Amygdala (tissue), 56 donors: ENCODE measurements around the gene HNRNPUL1.
A peak's percentile ranks its signal among the peaks of the same experiment; 100 is the strongest.

Source experiments
- DNase-seq, 56 donors: peaks; one replicate each; lab custom pipeline; 2025; lab: John Stamatoyannopoulos, UW

The HNRNPUL1 gene

DNA sequence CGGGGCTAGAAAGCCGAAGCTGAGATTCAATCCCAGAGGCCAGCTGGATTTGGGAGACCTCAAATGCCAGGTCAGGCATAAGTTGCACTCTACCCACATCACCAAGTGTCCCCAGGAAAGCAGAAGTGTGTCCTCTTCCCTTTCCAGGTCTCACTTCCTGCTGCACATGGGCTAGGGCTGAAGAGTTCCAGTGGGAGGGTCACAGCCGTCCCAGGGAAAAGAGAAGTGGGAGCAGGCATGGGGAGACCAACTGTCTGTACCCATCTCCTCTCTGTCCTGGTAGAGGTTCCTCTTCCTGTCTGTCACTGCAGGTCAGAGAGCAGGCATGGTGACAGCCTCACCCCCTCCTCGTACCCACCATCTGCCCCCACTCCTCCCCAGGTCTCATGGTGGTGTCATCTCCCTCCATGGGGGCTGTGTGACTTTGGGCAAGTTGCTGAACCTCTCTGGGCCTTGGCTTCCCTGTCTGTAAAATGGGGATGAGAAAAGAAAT, 30.4 kb upstream of the HNRNPUL1 start:
- DNase-seq, result peak in 10 of 56 donors; percentile 5 to 55 (median 14)

- DNase-seq, result no peak
Measured at GRCh38 chr19:41234512-41235168, 29.5 kb upstream of the HNRNPUL1 start.

GRCh38 chr19:41235480-41235879, 28.7 kb upstream of the HNRNPUL1 start:
- DNase-seq, result no peak

DNA sequence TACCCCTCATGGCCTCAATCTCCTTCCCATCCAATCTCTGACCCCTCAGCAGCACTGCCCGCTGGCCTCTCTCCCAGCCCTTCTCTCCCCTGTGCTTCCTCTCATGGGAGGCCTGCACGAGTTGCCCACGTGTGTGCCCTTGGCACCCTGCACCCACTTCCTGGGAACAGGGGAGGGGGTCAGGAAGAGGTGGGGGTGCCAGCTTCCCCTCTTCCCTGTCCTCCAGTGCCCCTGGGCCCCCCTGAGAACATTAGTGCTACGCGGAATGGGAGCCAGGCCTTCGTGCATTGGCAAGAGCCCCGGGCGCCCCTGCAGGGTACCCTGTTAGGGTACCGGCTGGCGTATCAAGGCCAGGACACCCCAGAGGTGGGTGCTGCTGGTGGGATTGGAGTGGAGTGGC, 25.9 kb upstream of the HNRNPUL1 start:
- DNase-seq, result peak in 2 of 56 donors; percentile 11 to 15

DNA sequence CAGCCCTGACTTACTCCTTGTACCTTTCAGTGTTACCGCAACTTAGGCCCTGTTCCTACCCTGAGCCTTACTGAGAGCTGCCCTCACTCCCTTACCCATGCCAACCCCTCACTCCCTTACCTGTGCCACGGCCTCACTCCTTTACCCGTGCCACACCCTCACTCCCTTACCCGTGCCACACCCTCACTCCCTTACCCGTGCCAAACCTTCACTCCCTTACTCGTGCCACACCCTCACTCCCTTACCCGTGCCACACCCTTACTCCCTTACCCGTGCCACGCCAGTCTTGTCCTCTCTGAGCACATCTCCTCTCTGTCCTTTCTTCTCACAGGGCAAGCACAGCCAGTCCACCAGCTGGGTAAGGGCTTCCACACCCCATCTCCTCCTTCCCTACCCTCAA, 24.8 kb upstream of the HNRNPUL1 start:
- no peak for DNase-seq

DNA sequence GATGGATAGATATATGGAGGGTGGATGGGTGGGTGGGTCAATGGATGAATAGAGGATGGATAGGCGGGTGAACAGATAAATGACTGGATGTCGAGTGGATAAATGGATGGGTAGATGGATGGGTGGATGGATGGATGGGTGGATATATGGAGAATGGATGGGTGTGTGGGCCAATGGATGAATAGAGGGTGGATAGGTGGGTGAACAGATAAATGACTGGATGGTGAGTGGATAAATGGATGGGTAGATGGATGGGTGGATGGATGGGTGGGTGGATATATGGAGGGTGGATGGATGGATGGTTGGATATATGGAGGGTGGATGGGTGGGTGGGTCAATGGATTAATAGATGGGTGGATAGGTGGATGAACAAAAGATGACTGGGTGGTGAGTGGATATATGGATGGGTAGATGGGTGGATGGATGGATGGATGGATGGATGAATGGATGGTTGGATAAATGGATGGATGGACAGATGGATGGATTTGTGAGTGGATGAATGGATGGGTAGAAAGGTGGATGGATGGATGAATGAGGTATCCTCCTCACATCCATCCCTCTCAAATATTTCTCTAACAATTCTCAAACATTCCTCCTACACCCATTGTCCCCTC, 24.1 kb upstream of the HNRNPUL1 start:
- DNase-seq, result no peak

GRCh38 chr19:41241859-41242258, 22.3 kb upstream of the HNRNPUL1 start:
- no peak for DNase-seq

DNA sequence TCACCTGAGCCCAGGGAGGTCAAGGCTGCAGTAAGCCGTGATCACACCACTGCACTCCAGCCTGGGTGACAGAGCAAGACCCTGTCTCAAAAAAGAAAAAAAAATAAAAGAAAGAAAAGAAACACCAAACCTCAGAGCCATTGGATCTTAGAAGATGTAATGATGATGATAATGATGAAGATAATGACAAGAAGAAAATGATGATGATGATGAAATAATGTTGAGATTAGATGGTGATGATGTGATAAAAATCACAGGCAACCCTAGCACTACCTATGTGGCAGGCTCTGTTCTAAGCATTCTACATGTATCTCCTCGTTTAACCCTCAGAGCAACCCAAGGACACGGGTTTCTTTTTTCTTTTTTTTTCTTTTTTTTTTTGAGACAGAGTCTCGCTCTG, 20.1 kb upstream of the HNRNPUL1 start:
- no peak for DNase-seq

- no peak for DNase-seq
Measured at GRCh38 chr19:41245843-41246242, 18.3 kb upstream of the HNRNPUL1 start.

- no peak for DNase-seq
Measured at GRCh38 chr19:41248895-41249294, 15.3 kb upstream of the HNRNPUL1 start.

GRCh38 chr19:41249707-41250423, 14.3 kb upstream of the HNRNPUL1 start:
- no peak for DNase-seq

DNA sequence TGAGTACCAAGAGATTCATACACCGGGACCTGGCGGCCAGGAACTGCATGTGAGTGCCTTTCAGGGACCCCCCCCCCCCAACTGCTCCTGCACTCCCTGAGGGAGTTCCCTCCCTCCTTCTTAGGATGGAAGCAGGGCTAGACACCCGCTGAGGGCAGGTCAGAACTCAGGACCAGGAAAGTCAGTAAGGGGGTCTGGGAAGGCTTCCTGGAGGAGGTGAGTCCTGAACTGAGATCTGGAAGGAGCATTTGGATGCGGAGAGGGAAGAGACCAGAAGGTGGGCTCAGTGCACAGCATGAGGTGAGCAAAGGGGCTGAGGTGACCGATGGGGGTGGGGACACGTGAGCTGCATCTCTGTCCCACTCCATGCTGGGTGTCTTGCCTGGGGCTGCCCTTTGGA, 10.5 kb upstream of the HNRNPUL1 start:
- no peak for DNase-seq

DNA sequence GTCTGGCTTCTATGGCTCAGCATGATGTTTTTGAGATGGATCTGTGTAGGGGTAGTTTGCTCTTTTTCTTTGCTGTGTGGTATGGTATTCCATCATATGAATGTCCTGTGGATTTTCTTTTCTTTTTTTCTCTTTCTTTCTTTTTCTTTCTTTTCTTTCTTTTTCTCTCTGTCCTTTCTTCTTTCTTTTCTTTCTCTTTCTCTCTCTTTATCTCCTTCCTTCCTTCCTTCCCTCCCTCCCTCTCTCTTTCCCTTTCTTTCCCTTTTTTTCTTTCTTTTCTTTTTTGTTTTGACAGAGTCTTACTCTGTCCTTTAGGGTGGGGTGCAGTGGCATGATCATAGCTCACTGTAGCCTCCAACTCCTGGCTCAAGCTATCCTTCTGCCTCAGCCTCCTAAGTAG, 9.0 kb upstream of the HNRNPUL1 start:
- DNase-seq, result no peak

DNA sequence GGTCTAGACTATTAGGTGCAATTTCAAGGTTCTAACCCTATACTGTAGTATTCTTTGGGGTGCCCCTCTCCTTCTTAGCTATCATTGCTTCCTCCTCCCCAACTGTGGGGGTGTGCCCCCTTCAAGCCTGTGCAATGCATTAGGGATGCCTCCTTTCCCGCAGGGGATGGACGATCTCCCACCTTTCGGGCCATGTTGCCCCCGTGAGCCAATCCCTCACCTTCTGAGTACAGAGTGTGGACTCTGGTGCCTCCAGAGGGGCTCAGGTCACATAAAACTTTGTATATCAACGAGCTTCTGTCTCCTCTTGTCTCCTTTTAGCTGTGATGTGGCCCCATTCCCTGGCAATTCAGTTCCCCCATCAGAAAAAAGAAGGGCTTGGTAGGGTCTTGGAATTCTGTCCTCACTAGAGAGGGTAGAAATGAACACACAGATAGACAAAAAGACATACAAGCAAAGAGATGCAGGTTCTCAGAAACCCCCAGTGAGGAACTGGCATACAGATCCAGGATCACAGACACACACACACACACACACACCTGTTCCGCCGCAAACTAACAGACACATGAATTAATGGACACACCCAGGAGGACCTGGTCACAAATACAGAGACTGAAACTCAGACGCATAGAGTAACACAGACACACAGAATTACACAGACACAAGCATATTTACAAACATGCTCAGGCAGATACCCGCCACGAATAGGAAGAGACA, 2.5 kb upstream of the HNRNPUL1 start:
- no peak for DNase-seq

DNA sequence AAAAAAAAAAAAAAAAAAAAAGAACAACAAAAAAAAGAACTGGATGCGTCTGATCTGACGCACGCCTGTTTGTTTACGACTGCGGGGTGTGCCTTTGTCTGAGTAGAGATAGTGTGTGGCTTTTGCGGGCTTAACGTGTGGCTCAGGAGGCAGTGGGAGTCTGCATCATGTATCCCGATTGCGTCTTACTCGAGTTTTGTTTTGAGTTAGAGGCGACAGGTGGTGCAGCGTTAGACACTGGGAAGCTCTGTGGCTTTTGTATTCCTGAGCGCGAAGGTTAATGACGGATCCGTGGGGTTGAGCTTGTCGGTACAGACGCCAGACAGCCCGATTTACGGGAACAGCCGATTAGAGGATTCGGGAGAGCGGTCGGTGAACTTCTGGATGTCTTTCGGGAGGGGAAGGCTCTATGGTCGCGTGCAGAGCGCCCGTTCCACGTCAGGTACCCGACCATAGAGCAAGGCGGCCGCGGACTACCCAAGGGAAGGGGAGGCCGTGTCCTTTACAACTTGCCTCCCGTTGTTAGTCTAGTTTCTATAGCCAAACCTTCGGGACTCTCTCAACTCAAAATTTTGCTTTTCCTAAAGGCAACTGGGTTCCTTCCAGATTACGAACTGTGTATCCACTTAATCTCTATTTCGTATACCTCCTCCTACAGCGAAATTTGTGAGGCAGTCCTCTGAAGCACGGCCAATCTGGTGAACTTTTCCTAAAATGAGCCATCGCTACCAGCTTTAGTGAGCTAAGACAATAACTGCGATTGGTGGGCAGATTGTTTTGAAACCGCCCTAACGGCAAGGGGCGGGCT, 926 bp upstream of the HNRNPUL1 start:
- peak in 48 of 56 donors; percentile 20 to 89 (median 66) for DNase-seq

GRCh38 chr19:41264581-41265394, 616 bp downstream of the HNRNPUL1 start:
- DNase-seq, result peak in 22 of 56 donors; percentile 4 to 62 (median 30)

DNA sequence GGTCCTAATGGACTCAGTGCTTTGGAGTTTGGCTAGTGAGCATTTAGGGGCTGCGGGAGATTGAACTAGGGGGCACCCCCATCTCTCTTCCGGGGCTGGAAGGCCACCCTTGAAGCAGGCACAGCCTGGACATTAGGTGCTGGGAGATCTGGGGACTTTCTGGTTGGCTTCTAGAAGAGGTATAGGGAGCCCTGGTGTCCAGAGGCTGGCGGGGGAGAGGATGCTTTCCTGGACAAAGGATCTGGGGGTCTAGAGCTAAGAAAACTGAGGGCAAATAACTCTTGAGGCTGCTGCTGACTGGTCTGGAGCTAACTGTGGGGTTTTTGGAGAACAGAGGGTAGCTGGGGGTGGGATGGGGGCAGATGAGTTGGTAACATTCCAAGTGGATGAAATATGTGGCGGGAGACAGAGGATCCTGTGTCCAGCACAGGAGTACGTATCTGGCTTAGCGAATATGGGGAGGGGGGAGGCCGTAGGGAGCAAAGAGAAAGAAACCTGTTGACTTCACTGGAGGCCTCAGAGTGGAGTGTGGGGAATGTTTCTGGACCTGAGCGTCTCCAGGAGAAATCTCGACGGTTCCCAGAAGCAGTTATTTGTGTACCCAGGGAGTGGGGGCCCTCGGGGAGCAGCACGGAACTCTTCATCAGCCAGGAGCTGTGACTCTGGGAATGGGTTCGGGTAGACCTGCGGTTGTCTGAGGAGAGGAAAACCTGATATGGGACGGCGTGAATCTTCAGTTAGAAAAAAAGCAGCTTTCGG, 1.4 kb downstream of the HNRNPUL1 start:
- peak in 1 of 56 donors; percentile 14 for DNase-seq

GRCh38 chr19:41269055-41269454, 4.9 kb downstream of the HNRNPUL1 start:
- DNase-seq, result no peak
